T47D (cell line): Measurements from ENCODE around the gene NTN3.

Source experiments
- DNase-seq, 2 experiments: peaks; one replicate each; pipeline versions ENCODE4 v3.0.0 to v3.0.0-alpha.2; 2011 to 2012; ENCODE audit warnings: low read depth in 1 of 2, low spot score in 1 of 2
- JUND ChIP-seq: IDR thresholded peaks from 2 replicates; pipeline ENCODE4 v1.6.1; 2012; ENCODE audit warnings: low read depth
- in situ Hi-C: cut with HindIII; loops from 2 replicates; pipeline ENCODE4 v1.10.0; 2016; ENCODE audit warnings: low sequenced_read_pairs, low pct_unique_long_range_greater_than_20kb

Gene NTN3

DNA sequence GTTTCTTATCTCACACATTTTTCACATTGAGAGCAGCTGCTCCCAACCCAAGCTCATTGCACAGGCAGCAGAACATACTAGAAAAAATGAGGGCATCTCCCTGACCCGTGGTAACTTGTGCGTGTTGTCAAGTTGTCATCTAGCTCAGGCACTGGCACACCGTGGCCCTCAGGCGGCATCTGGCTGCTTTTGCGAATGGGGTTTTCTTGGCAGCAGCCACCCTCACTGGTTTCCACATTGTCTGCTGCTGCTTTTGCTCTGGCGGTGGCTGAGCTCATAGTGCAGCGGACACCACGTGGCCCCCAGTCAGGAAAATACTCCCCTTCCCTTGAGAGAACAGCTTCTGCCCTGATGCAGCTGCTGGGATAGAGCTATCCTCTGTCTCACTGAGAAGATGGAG is 20.6 kb upstream of the NTN3 start:
- no peak for DNase-seq
- TF ChIP-seq JUND: no peak
- in situ Hi-C loops: no loop called here

- TF ChIP-seq JUND: no peak
- in situ Hi-C loops: no loop called here
Observed at GRCh38 chr16:2450975-2451381, 20.1 kb upstream of the NTN3 start.

DNA sequence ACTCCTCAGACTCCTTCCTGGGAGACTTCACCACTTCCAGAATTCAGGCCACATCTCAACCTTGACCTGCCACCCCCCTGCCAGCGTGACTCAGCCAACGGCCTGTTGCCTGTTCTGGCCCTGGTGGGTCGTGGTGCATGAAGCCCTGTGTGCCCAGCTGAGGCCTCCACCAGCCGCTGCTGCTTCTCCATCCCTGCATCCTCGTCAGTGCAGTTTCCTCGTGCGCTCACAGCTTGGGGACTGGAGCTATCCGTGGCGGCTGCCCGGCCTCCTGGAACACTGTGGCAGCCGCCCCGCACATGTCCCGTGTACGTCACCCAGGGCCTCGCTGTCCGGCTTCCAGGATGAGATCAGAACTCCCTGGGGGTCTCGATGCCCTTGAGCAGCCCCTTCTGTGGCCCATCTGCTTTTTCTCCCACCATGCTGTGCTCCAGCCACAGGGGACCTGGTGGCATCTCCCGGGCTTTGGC is 19.2 kb upstream of the NTN3 start:
- no peak for TF ChIP-seq JUND
- in situ Hi-C loops: no loop called here
- no peak for DNase-seq

More at GRCh38 chr16:2450975-2451381, 20.1 kb upstream of the NTN3 start:
- no peak for DNase-seq

GRCh38 chr16:2452650-2453049 is 18.4 kb upstream of the NTN3 start:
- in situ Hi-C loops: no loop called here
- TF ChIP-seq JUND: no peak
- no peak for DNase-seq

DNA sequence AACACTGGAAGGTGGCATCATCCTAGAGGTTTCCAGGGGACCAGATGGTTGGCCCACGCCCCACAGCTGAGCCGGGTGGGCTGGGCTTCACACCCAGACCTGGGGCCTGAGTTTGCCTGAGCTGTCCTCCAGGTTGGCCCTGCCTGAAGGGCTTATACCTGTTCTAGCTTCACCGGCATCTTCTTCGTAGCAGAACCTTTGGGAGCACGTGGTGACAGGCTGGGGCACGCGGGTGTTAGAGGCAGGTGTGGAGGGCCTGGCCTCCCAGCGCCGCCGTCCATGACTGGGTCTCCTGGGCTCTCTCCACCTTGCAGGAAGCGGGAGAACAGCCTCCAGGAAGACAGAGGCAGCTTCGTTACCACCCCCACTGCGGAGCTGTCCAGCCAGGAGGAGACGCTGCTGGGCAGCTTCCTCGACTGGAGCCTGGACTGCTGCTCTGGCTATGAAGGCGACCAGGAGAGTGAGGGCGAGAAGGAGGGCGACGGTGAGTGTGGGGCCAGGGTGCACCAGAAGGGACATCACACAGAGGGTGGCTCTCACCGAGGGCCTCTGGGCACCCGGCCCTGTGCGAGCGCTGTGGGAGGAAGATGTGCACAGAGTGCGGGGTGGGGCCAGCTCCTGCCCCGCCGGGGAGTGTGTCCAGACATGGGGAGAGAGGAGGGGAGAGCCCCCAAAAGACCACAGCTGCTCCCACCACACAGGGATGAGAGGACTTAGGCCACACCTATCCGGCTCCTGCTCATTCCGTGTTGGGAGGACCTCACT is 15.8 kb upstream of the NTN3 start:
- DNase-seq: no peak
- in situ Hi-C loops: no loop called here
- TF ChIP-seq JUND: no peak

DNA sequence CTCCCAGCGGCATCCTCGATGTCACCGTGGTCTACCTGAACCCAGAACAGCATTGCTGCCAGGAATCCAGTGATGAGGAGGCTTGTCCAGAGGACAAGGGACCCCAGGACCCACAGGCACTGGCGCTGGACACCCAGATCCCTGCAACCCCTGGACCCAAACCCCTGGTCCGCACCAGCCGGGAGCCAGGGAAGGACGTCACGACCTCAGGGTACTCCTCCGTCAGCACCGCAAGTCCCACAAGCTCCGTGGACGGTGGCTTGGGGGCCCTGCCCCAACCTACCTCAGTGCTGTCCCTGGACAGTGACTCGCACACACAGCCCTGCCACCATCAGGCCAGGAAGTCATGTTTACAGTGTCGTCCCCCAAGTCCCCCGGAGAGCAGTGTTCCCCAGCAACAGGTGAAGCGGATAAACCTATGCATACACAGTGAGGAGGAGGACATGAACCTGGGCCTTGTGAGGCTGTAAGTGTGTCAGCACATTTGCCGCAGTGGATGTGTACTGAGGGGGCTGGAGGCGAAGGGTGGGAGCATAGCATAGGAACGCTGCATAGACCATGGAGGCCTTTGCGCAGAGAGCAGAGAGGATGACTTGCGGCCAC is 14.4 kb upstream of the NTN3 start:
- in situ Hi-C loops: no loop called here
- no peak for TF ChIP-seq JUND
- DNase-seq: no peak

DNA sequence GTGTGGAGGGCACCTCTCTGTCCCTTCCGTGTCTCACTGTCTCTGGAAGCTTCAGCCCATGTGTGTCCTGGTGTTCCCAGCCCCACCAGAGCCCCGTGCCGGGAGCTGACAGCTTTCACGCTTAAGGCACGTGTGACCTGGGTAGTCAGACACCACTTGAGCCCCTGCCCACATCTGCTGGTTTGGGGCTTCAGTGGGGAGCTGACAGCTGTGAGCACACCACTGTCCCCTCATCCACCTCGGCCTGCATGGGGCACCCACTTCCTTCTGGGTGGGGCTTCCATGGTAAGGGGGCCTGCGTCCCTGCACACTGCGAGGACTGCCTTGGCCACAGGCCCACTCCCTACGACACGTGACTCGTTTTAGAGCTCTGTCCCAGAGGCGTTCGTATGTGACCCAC is 13.8 kb upstream of the NTN3 start:
- no peak for TF ChIP-seq JUND
- DNase-seq: no peak
- in situ Hi-C loops: no loop called here

GRCh38 chr16:2457946-2458345 is 13.2 kb upstream of the NTN3 start:
- in situ Hi-C loops: no loop called here
- no peak for DNase-seq
- no peak for TF ChIP-seq JUND

- in situ Hi-C loops: no loop called here
- no peak for TF ChIP-seq JUND
- DNase-seq: no peak
Observed at GRCh38 chr16:2458887-2459646, 12.0 kb upstream of the NTN3 start.

- DNase-seq: peak; percentile 97 to 99
- no peak for TF ChIP-seq JUND
- in situ Hi-C loops: no loop called here
Observed at GRCh38 chr16:2459647-2460390, 11.3 kb upstream of the NTN3 start, which contains the start of gene TEDC2. Gene TEDC2, plus strand, starts transcription at chr16:2460109. Its CDS starts 36 bp downstream, at chr16:2460145.

DNA sequence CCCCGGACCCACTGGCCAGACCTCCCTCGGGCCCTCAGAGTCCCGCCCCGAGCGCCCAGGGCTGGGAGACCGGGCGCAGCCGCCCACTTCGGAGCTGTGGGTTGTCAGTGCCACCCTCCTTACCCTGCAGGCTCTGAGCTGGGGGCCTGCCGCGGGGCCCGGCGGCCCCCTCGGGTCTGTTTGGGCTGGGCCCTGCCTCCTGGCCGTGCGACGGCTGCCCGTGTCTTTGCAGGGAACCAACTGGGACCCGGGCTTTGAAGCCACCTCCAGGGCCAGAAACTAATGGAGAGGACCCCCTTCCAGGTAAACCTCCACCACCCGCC is 10.7 kb upstream of the NTN3 start:
- in situ Hi-C loops: no loop called here

GRCh38 chr16:2460916-2461315 is 10.2 kb upstream of the NTN3 start:
- TF ChIP-seq JUND: no peak

More for the DNA sequence above, 10.7 kb upstream of the NTN3 start:
- no peak for TF ChIP-seq JUND
- no peak for DNase-seq

More at GRCh38 chr16:2460916-2461315, 10.2 kb upstream of the NTN3 start:
- DNase-seq: no peak
- in situ Hi-C loops: no loop called here
